Activated CD4-positive, alpha-beta T cell treated with anti-CD3 and anti-CD28 coated beads, Interleukin-10, Interleukin-2, amounts not matched to agents 100 ng/mL and 50 ng/mL, durations not matched to agents 16 hours and 8 hours (primary cell): ENCODE data around the gene SOBP.

Experiments used
- DNase-seq: peaks from one replicate; pipeline ENCODE4 v3.0.0-alpha.2; 2020

The SOBP gene

GRCh38 chr6:107646776-107647438 lies 157.0 kb downstream of the SOBP start:
- DNase-seq: no peak

DNA sequence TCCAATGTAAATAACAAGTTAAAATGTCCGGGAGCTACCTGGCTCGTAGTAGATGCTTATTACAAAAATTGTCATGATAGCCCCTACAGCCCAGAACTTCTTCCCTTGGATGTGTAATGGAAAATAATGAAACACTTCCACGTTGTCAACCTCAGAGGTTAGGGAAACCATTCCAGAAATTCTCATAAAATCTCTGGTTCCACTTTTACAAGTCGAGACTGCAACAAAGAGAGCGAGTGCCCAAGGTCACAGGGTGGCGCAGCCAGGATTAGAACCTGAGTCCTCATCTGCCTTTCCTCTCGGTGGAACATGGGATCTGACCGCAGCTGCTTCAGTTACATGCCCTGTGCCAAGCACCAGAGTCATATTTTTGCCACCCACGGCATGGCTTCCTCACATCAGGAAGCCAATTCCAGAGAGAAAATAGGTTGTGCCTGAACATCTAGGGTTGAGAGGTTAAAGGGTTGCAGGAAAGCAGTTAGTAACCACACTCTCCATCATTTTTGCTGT lies 157.6 kb downstream of the SOBP start:
- no peak for DNase-seq

DNA sequence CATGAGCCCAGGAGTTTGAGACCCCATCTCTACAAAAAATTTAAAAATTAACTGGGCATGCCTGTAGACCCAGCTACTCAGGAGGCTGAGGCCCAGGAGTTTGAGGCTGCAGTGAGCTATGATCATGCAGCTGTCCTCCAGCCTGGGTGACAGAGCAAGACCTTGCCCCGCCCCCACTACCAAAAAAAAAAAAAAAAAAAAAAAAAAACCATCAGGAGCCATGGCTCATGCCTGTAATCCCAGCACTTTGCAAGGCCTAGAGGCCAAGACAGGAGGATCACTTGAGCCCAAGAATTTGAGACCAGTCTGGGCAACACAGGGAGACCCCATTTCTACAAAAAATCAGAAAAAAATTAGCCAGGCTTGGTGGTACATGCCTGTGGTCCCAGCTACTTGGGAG lies 159.1 kb downstream of the SOBP start:
- DNase-seq: no peak

DNA sequence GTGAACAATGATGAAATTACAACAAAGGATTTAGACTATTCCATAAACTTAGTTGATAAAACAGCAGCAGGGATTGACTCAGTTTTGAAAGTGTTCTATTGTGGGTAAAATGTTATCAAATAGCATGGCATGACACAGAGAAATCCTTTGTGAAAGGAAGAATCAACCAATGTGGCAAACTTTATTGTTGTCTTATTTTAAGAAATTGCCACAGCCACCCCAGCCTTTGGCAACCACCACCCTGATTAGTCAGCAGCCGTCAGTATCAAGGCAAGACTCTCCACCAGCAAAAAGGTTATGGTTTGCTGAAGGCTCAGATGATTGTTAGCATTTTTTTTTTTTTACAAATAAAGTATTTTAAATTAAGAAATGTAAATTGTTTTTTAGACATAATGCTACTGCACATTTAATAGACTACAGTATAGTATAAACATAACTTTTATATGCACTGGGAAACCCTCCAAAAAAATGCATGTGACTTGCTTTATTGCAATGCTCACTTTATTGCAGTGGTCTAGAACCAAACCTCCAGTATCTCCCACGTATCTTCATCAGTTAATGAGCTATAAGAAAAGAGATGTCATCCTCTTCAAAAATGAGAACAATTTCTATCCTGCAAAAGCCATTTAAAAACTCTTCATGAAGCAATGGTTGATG lies 162.7 kb downstream of the SOBP start:
- DNase-seq: no peak

GRCh38 chr6:107653183-107653580 lies 163.3 kb downstream of the SOBP start:
- DNase-seq: no peak

- DNase-seq: no peak
These were observed 164.0 kb downstream of the SOBP start for GRCh38 chr6:107653861-107654394.

DNA sequence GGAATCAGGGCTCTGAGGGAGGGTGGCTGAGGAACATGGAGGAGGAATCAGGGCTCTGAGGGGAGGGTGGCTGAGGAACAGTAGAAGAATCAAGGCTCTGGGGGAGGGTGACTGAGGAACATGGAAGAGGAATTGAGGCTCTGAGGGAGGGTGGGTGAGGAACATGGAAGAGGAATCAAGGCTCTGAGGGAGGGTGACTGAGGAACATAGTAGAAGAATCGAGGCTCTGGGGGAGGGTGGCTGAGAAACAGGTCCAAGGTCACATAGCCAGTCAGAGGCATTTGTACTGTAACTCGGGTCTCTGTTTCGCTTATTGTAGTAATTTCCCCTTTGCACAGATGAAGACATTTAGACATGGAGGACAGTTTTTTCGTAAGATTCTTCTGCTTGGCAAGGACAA lies 164.8 kb downstream of the SOBP start:
- DNase-seq: no peak

DNA sequence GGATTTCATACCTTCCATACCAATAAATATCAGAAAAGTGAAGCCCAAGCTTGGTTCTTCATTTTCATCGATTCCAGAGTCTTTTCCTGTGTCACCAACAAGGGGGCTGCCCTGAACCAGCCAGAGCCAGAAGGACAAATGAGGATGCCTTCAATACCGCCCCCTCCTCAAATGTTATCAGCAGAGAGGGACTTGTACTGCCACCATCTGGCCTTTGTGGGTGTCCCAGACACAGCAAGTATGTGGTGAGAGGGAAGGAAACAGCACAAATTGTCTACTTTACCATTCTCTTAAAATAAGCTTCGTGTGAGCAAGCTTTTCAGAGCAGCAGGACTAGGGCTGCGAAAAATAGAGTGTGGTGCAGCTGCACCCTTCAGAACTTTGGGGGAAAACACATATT lies 165.3 kb downstream of the SOBP start:
- no peak for DNase-seq

GRCh38 chr6:107655864-107656263 lies 165.9 kb downstream of the SOBP start:
- no peak for DNase-seq

DNA sequence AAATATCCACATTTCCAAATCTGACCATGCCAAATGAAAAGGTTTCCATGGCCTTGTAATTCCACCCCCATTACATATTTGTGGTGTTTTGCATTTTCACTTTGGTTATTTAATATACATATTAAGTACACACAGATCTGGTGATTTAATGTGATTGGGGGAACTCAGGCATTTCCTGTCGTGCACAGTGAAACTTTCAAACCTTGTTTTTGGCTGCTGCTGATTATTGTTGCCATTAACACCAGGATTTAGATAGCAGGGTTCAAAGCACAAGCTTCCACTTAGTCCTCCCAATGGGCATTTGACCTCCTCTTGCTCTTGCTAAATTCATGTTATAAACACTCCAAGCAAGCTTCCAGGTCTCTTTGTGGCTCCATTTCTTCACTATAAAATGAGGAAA lies 166.5 kb downstream of the SOBP start:
- no peak for DNase-seq

DNA sequence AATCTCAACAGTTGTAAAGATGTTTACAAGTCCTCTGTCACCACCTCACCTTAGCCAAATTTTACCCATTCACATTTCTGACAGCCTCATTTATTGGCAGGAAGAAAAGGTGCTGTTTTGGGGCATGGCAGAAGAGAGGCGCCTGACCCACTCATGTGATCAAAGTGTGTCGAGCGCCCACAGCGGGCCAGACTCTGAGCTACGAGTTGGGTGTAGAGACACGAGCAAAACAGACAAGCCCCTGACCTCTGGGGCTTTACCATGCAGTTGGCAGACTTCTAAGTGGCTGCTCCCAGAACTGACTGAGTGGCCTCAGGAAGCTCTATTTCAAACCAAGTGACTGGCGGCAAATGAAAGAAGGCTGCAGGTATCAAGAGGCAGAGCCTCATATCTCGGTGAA lies 167.0 kb downstream of the SOBP start:
- no peak for DNase-seq

- no peak for DNase-seq
These were observed 167.4 kb downstream of the SOBP start for GRCh38 chr6:107657373-107657754.

DNA sequence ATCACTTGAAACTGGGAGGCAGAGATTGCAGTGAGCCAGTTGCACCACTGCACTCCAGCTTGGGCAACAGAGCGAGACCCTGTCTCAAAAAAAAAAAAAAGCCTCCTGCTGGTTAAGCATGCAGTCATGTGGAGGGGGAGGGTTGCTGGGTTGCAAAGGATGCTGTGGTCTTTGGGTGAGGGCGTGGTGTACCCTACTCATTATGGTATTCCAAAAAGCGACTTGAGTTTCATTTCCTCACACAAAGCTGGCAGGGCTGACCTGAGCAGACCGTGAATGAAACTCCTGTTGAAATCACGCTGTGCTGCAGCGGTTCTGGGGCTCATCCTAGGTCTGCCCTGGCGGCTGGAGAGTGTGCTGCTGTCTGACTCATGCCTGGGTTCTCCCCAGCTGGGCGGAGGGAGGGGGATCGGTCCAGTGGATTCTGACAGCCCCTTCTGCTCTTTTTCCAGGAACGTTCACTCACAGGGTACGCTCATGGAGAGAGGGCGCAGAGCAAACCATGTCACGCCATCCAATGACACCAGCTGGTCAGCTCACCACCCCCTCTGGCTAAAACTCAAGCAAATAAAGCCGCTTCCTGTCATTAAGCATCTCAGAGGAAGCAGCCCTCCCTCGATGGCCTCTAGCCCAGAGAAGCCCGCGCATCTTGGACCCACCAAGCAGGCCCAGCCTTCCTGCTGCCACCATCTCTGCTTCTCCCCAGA lies 168.0 kb downstream of the SOBP start:
- DNase-seq: peak; percentile 87

GRCh38 chr6:107658920-107659865 lies 169.3 kb downstream of the SOBP start:
- no peak for DNase-seq

- DNase-seq: no peak
These were observed 170.9 kb downstream of the SOBP start for GRCh38 chr6:107660839-107661238.

- DNase-seq: no peak
These were observed 171.4 kb downstream of the SOBP start for GRCh38 chr6:107661291-107661690.

- DNase-seq: no peak
These were observed 172.4 kb downstream of the SOBP start for GRCh38 chr6:107662333-107662732.

- peak; percentile 3 for DNase-seq
These were observed 173.4 kb downstream of the SOBP start for GRCh38 chr6:107663308-107663707.

DNA sequence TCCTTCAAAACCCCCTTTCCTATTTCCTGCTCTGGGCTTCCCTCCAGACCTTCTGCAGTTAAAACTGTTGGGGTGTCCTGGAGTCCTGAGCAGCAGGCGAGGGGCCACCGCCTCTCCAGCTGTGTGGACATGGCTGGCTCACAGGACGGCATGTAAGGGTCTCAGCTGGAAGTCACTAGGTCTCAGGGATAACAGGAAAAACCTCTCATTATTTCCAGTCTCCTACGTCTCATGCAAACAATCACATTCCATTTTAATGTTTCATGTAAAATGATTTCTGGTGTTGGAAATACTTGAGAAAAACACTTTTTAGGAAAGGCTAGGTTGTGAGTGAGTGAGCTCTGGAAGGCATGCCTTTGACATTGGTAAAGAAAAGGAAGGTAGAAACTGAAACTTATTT lies 175.5 kb downstream of the SOBP start:
- no peak for DNase-seq

DNA sequence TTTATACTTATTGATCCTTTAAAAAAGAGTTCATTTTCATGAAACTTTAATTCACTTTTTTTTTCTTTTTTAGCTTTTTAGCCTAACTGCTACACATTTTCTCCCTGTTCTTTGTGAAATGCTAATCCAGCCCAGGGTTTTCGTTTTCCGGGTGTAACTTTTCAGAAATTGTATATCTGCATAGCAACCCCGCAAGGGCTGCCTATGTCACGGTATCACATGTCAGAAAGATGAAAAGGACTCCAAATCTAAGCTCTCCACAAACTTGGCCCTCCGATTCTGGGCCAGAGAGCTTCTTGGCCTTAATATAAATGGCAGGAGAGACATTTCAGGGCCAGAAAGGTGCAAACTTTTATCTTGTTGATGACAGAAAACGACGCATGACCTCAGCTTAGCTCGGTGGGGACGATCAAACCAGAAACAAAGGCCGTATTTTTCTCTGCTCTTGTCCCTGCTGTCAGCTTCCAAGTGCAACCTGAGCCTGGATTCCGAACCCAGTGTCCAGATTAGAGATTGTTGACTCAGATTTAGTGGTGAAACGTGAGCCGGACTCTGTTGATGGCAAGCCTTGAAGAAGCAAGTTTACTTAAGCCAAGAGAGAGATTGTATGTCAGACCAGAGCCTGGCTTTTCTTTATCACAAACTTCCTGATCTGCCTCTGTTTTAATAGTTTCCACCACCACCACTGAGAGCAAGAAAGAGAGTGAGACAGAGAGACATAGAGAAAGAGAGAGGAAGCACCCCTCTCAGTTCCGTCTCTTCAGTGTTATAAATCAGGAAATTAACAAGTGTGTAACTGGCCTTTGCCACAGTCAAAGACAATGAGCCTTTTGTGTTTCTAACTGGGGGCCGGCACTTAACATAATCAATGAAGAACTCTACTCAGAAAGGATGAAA lies 176.4 kb downstream of the SOBP start:
- DNase-seq: no peak

- DNase-seq: no peak
These were observed 177.2 kb downstream of the SOBP start for GRCh38 chr6:107666981-107667601.
